HepG2 (cell line): ENCODE results near the gene PRKCSH. TPM values are rescaled to one million over a fixed set of nuclear protein-coding genes. Genes with fewer than 3 reads are reported as not detected.
A peak's percentile ranks its signal among the peaks of the same experiment; 100 is the strongest.

Experiments
- CENPT ChIP-seq: sonication (generic); formaldehyde crosslinking; IDR thresholded peaks from 2 replicates; pipeline ENCODE4 v1.8.0; 2022; ENCODE audit warnings: low read depth, mild to moderate bottlenecking, moderate library complexity, missing genetic modification reagents
- CREM ChIP-seq, 2 experiments: sonication (generic) in 1 of 2; formaldehyde crosslinking in 1 of 2; IDR thresholded peaks; 2 replicates each; pipeline versions ENCODE4 v1.4.0 to v1.6.1; 2016 to 2020; ENCODE audit warnings: antibody characterized with exemption in 1 of 2, mild to moderate bottlenecking in 1 of 2, missing genetic modification reagents in 1 of 2
- DNMT1 ChIP-seq: sonication (generic); formaldehyde crosslinking; IDR thresholded peaks from 2 replicates; pipeline ENCODE4 v1.5.1; 2020; ENCODE audit warnings: mild to moderate bottlenecking, missing genetic modification reagents
- MEIS1 ChIP-seq: sonication (generic); formaldehyde crosslinking; IDR thresholded peaks from 2 replicates; pipeline ENCODE4 v1.9.0; 2021; ENCODE audit warnings: mild to moderate bottlenecking, missing genetic modification reagents, moderate library complexity, borderline replicate concordance
- U2AF2 ChIP-seq: fragments of 200-400 bp; formaldehyde crosslinking; IDR thresholded peaks from 2 replicates; pipeline ENCODE4 v1.6.1; 2017; ENCODE audit warnings: low read depth, mild to moderate bottlenecking, low read length
- ZFP82 ChIP-seq: sonication (generic); formaldehyde crosslinking; IDR thresholded peaks from 2 replicates; pipeline ENCODE4 v1.5.1; 2020; ENCODE audit warnings: mild to moderate bottlenecking, missing genetic modification reagents, borderline replicate concordance
- ZNF138 ChIP-seq: sonication (generic); formaldehyde crosslinking; IDR thresholded peaks from 2 replicates; pipeline ENCODE4 v1.5.0; 2020; ENCODE audit warnings: mild to moderate bottlenecking, low read depth, missing genetic modification reagents
- ZNF616 ChIP-seq: sonication (generic); formaldehyde crosslinking; IDR thresholded peaks from 2 replicates; pipeline ENCODE4 v1.5.0; 2020; ENCODE audit warnings: low read depth, mild to moderate bottlenecking, missing genetic modification reagents
- ZNF629 ChIP-seq: sonication (generic); formaldehyde crosslinking; conservative IDR thresholded peaks from 2 replicates; pipeline ENCODE4 v1.5.0; 2020; ENCODE audit warnings: missing genetic modification reagents
- polyA plus RNA-seq, 8 experiments: library from polyadenylated mRNA; depleted of rRNA in 3 of 8; stranded (reverse) in 7 of 8; unstranded in 1 of 8; fragments of >200 nt; fragmentation: Illumina TruSeq in 4 of 8; extraction: Trizol in 4 of 8; gene quantifications; 2 replicates each; pipeline versions ENCODE4 v1.2.1 to v1.2.3, GENCODE V29; 2011 to 2016; ENCODE audit warnings: low read depth in 4 of 8, missing spikeins in 1 of 8, mixed read lengths in 1 of 8; ENCODE audit not compliant: insufficient read depth in 1 of 8
- total RNA-seq, 5 experiments: library from RNA; depleted of rRNA; stranded (reverse); fragments of >200 nt; fragmentation: Illumina TruSeq; extraction: Trizol; gene quantifications; 2 replicates each; pipeline ENCODE4 v1.2.3, GENCODE V29; 2016; ENCODE audit warnings: low read depth in 1 of 5
- TF ChIP-seq, protein P1 (sequence below): sonication (generic); formaldehyde crosslinking; IDR thresholded peaks from 2 replicates; pipeline ENCODE4 v1.8.0; 2022; ENCODE audit warnings: mild to moderate bottlenecking, missing genetic modification reagents, moderate library complexity
- TF ChIP-seq, protein P2 (sequence below): IDR thresholded peaks from 2 replicates; pipeline ENCODE4 v1.4.0; 2020; ENCODE audit warnings: mild to moderate bottlenecking, missing genetic modification reagents

PRKCSH gene
- total and polyA plus RNA-seq, 2 of the 13 experiments (the other 11 are each of a cell fraction or from before 2014, with no cell fraction given), result 85.1 to 125 TPM

DNA sequence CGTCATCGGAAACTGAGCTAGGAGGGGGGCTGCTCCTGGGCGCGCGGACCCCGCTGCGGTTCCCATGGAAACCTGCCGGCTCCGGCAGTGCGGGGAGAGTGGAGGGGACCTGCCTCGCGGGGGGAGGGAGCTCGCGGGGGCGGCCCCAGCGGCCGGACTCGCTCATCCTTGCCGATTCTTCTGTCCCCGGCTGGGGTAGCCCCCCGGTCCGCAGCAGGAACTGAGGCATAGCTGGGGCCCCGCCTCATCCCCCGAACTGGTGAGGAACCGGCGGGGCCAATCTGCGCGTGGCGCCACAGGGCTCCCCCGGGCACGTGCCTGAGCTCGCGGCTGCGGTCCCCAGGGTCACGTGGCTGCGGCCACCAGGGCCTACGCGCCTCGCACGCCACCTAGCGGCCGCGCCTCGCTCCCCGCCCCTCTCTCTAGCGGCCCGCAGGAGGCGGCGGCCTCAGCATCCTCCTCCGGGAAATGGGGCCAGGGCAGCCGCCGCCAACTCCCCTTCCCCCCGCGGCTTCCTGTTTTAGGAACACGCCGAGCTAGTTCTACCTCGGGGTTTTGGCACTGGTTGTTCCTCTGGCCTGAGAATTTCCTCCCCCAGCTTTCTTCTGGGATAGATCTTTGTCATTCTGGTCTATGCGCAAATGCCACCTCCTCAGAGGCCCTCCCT, 47.1 kb downstream of the PRKCSH start (continued):
- TF ChIP-seq ZNF138 (CRISPR knock-in tag) (no peak), CENPT (CRISPR knock-in tag) (0 out of 2 replicates have a peak, but pooled peaks have one; percentile 59), ZNF629 (CRISPR knock-in tag) (peak; percentile 100), DNMT1 (CRISPR knock-in tag) (peak; percentile 73; the same call in 1 of the 2 replicates), MEIS1 (no peak), ZNF616 (peak; percentile 93), ZFP82 (no peak), CREM (IDR thresholded peaks at IDR 0.05) (no peak), CREM (CRISPR knock-in tag; IDR thresholded peaks at IDR 0.05) (no peak), U2AF2 (no peak)
- TF ChIP-seq, protein P1, sequence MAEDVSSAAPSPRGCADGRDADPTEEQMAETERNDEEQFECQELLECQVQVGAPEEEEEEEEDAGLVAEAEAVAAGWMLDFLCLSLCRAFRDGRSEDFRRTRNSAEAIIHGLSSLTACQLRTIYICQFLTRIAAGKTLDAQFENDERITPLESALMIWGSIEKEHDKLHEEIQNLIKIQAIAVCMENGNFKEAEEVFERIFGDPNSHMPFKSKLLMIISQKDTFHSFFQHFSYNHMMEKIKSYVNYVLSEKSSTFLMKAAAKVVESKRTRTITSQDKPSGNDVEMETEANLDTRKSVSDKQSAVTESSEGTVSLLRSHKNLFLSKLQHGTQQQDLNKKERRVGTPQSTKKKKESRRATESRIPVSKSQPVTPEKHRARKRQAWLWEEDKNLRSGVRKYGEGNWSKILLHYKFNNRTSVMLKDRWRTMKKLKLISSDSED (CRISPR knock-in tag), result no peak
- TF ChIP-seq, protein P2, sequence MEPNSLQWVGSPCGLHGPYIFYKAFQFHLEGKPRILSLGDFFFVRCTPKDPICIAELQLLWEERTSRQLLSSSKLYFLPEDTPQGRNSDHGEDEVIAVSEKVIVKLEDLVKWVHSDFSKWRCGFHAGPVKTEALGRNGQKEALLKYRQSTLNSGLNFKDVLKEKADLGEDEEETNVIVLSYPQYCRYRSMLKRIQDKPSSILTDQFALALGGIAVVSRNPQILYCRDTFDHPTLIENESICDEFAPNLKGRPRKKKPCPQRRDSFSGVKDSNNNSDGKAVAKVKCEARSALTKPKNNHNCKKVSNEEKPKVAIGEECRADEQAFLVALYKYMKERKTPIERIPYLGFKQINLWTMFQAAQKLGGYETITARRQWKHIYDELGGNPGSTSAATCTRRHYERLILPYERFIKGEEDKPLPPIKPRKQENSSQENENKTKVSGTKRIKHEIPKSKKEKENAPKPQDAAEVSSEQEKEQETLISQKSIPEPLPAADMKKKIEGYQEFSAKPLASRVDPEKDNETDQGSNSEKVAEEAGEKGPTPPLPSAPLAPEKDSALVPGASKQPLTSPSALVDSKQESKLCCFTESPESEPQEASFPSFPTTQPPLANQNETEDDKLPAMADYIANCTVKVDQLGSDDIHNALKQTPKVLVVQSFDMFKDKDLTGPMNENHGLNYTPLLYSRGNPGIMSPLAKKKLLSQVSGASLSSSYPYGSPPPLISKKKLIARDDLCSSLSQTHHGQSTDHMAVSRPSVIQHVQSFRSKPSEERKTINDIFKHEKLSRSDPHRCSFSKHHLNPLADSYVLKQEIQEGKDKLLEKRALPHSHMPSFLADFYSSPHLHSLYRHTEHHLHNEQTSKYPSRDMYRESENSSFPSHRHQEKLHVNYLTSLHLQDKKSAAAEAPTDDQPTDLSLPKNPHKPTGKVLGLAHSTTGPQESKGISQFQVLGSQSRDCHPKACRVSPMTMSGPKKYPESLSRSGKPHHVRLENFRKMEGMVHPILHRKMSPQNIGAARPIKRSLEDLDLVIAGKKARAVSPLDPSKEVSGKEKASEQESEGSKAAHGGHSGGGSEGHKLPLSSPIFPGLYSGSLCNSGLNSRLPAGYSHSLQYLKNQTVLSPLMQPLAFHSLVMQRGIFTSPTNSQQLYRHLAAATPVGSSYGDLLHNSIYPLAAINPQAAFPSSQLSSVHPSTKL (CRISPR knock-in tag), result peak; percentile 62; the same call in 1 of the 2 replicates
